ENCODE results near the gene GP1BA.

Gene GP1BA

GRCh38 chr17:4938688-4939545, 6.8 kb downstream of the GP1BA start:
- CTCF ChIA-PET, result interaction anchor here (0.8 to 1.7 kb wide), 4 partner anchors 20 to 48 kb away, joined by 3 to 8 read pairs (median 4); no protein-coding TSS in a partner anchor
- TF ChIP-seq CTCF (IDR thresholded peaks at IDR 0.05; ENCODE audit: insufficient read depth, low read length, missing control alignments), result no peak
- POLR2A ChIA-PET, result interaction anchor here (1.2 to 4.0 kb wide), 5 partner anchors 12 to 59 kb away, joined by 6 to 61 read pairs (median 7); partner anchors contain the start of genes CAMTA2, ENO3, INCA1 and KIF1C
- H3K4me3 ChIP-seq (ENCODE audit: low read depth, low read length), result peak overlapping the region; percentile 92
- no peak for DNase-seq (ENCODE audit: low read depth, low spot score)

- peak overlapping the region; percentile 92 for H3K4me3 ChIP-seq (ENCODE audit: low read depth, low read length)
- ChIA-PET POLR2A (interaction anchor here (0.7 to 4.0 kb wide), 9 partner anchors 11 to 58 kb away, joined by 3 to 61 read pairs (median 6); partner anchors contain the start of genes CAMTA2, ENO3, INCA1 and KIF1C), CTCF (interaction anchor here (0.8 to 1.7 kb wide), 7 partner anchors 10 to 47 kb away, joined by 3 to 8 read pairs (median 4); partner anchors contain the start of gene CHRNE)
- DNase-seq (ENCODE audit: low read depth, low spot score), result no peak
- no peak for TF ChIP-seq CTCF (IDR thresholded peaks at IDR 0.05; ENCODE audit: insufficient read depth, low read length, missing control alignments)
Observed at GRCh38 chr17:4939546-4939795, 7.4 kb downstream of the GP1BA start.

- TF ChIP-seq CTCF (IDR thresholded peaks at IDR 0.05; ENCODE audit: insufficient read depth, low read length, missing control alignments), result no peak
- peak; percentile 98 for DNase-seq (ENCODE audit: low read depth, low spot score)
- H3K4me3 ChIP-seq (ENCODE audit: low read depth, low read length), result peak within 1 kb of the TSS; percentile 92
- POLR2A ChIA-PET, result interaction anchor here (0.7 to 4.0 kb wide), 12 partner anchors 11 to 60 kb away, joined by 3 to 61 read pairs (median 6); partner anchors contain the start of genes CAMTA2, ENO3, INCA1 and KIF1C
- CTCF ChIA-PET, result interaction anchor here (0.8 to 1.7 kb wide), 6 partner anchors 11 to 47 kb away, joined by 3 to 8 read pairs (median 4); partner anchors contain the start of gene CHRNE
Observed at GRCh38 chr17:4939796-4940554, 7.9 kb downstream of the GP1BA start, which contains the start of the genes RNF167 and SLC25A11. TSS of gene RNF167 (plus strand) at chr17:4940268. CDS start at chr17:4940910, 642 bp downstream. TSS of gene SLC25A11 (minus strand) at chr17:4940046. CDS start at chr17:4939910, 136 bp downstream.

- no peak for TF ChIP-seq CTCF (IDR thresholded peaks at IDR 0.05; ENCODE audit: insufficient read depth, low read length, missing control alignments)
- CTCF ChIA-PET, result interaction anchor here (0.8 to 1.4 kb wide), 4 partner anchors 11 to 37 kb away, joined by 3 to 5 read pairs (median 4); partner anchors contain the start of gene CHRNE
- H3K4me3 ChIP-seq (ENCODE audit: low read depth, low read length), result peak overlapping the region; percentile 92
- POLR2A ChIA-PET, result interaction anchor here (0.6 to 4.0 kb wide), 11 partner anchors 10 to 81 kb away, joined by 3 to 61 read pairs (median 6); partner anchors contain the start of genes CAMTA2, ENO3, PFN1 and SPAG7
- no peak for DNase-seq (ENCODE audit: low read depth, low spot score)
Observed at GRCh38 chr17:4940555-4941318, 8.7 kb downstream of the GP1BA start.

GRCh38 chr17:4941319-4941610, 9.2 kb downstream of the GP1BA start:
- ChIA-PET POLR2A (interaction anchor here (0.6 to 4.0 kb wide), 4 partner anchors 10 to 80 kb away, joined by 3 to 61 read pairs (median 28); partner anchors contain the start of genes ENO3, PFN1 and SPAG7), CTCF (no interaction called here)
- DNase-seq (ENCODE audit: low read depth, low spot score), result no peak
- peak overlapping the region; percentile 92 for H3K4me3 ChIP-seq (ENCODE audit: low read depth, low read length)
- no peak for TF ChIP-seq CTCF (IDR thresholded peaks at IDR 0.05; ENCODE audit: insufficient read depth, low read length, missing control alignments)

Measured in AG04449 (cell line).